ENCODE data around the gene EFCAB9. TPM values are rescaled to one million over a fixed set of nuclear protein-coding genes. Genes with fewer than 3 reads are reported as not detected.

The EFCAB9 gene
- total and polyA plus RNA-seq, 2 donors (not counting 1 experiment from before 2014, with no cell fraction given), result not detected

GRCh38 chr5:172156541-172156994 lies 37.4 kb upstream of the EFCAB9 start:
- H2AFZ ChIP-seq (ENCODE audit: low read length), result no peak overlapping the region
- H3K9me3 ChIP-seq (ENCODE audit: control insufficient read depth, insufficient read depth, low read depth, low read length), result no peaks in the 10 kb centered on the region
- peaks cover 2% of the 10 kb centered on the region for H3K36me3 ChIP-seq (ENCODE audit: control insufficient read depth, insufficient read depth, low read length)
- no peaks in the 10 kb centered on the region for H3K27me3 ChIP-seq (ENCODE audit: control insufficient read depth, insufficient read depth, low read length)
- H3K79me2 ChIP-seq (ENCODE audit: control insufficient read depth, insufficient read depth, low read length), result no peaks in the 10 kb centered on the region
- H3K27ac ChIP-seq (ENCODE audit: insufficient read depth, low read length), result no peak overlapping the region
- TF ChIP-seq EZH2 (IDR thresholded peaks at IDR 0.05; ENCODE audit: low read length, missing control alignments), result no peak
- no peak for TF ChIP-seq CTCF (conservative IDR thresholded peaks at IDR 0.05 in 1 of 2, IDR thresholded peaks at IDR 0.05 in 1 of 2; ENCODE audit: low read depth in 1 of 2, low read length in 2 of 2)
- no peaks in the 10 kb centered on the region for H3K4me1 ChIP-seq (ENCODE audit: control insufficient read depth, extremely low read depth, insufficient read depth, low read length)
- H3K4me3 ChIP-seq (replicated peaks in 1 of 4; ENCODE audit: control extremely low read depth in 1 of 4, insufficient read depth in 1 of 4, low read depth in 3 of 4, low read length in 4 of 4), result no peak overlapping the region
- DNase-seq (ENCODE audit: low read depth in 2 of 2), result no peak
- no peaks in the 10 kb centered on the region for H4K20me1 ChIP-seq (ENCODE audit: control insufficient read depth, extremely low read depth, insufficient read depth, low read length)
- H3K4me2 ChIP-seq (ENCODE audit: extremely low read depth, insufficient read depth, low read length), result no peak overlapping the region
- no peak overlapping the region for H3K9ac ChIP-seq (ENCODE audit: insufficient read depth, low read length)

GRCh38 chr5:172159016-172159415 lies 35.0 kb upstream of the EFCAB9 start:
- Histone ChIP-seq H3K9me3 (ENCODE audit: control insufficient read depth, insufficient read depth, low read depth, low read length) (no peaks in the 10 kb centered on the region), H3K36me3 (ENCODE audit: control insufficient read depth, insufficient read depth, low read length) (peaks cover 2% of the 10 kb centered on the region), H4K20me1 (ENCODE audit: control insufficient read depth, extremely low read depth, insufficient read depth, low read length) (no peaks in the 10 kb centered on the region), H3K4me1 (ENCODE audit: control insufficient read depth, extremely low read depth, insufficient read depth, low read length) (peaks cover 2% of the 10 kb centered on the region), H3K27me3 (ENCODE audit: control insufficient read depth, insufficient read depth, low read length) (no peaks in the 10 kb centered on the region), H3K4me3 (replicated peaks in 1 of 4; ENCODE audit: control extremely low read depth in 1 of 4, insufficient read depth in 1 of 4, low read depth in 3 of 4, low read length in 4 of 4) (no peak overlapping the region), H2AFZ (ENCODE audit: low read length) (no peak overlapping the region), H3K79me2 (ENCODE audit: control insufficient read depth, insufficient read depth, low read length) (peaks cover 3% of the 10 kb centered on the region), H3K9ac (ENCODE audit: insufficient read depth, low read length) (no peak overlapping the region), H3K27ac (ENCODE audit: insufficient read depth, low read length) (no peak overlapping the region), H3K4me2 (ENCODE audit: extremely low read depth, insufficient read depth, low read length) (no peak overlapping the region)
- TF ChIP-seq EZH2 (IDR thresholded peaks at IDR 0.05; ENCODE audit: low read length, missing control alignments) (no peak), CTCF (conservative IDR thresholded peaks at IDR 0.05 in 1 of 2, IDR thresholded peaks at IDR 0.05 in 1 of 2; ENCODE audit: low read depth in 1 of 2, low read length in 2 of 2) (no peak)
- DNase-seq (ENCODE audit: low read depth in 2 of 2), result no peak

GRCh38 chr5:172160506-172160905 lies 33.5 kb upstream of the EFCAB9 start:
- Histone ChIP-seq H3K27ac (ENCODE audit: insufficient read depth, low read length) (no peak overlapping the region), H3K9ac (ENCODE audit: insufficient read depth, low read length) (no peak overlapping the region), H3K27me3 (ENCODE audit: control insufficient read depth, insufficient read depth, low read length) (no peaks in the 10 kb centered on the region), H3K4me2 (ENCODE audit: extremely low read depth, insufficient read depth, low read length) (no peak overlapping the region), H3K4me3 (replicated peaks in 1 of 4; ENCODE audit: control extremely low read depth in 1 of 4, insufficient read depth in 1 of 4, low read depth in 3 of 4, low read length in 4 of 4) (no peak overlapping the region), H4K20me1 (ENCODE audit: control insufficient read depth, extremely low read depth, insufficient read depth, low read length) (no peaks in the 10 kb centered on the region), H3K9me3 (ENCODE audit: control insufficient read depth, insufficient read depth, low read depth, low read length) (no peaks in the 10 kb centered on the region), H3K79me2 (ENCODE audit: control insufficient read depth, insufficient read depth, low read length) (peaks cover 3% of the 10 kb centered on the region), H3K4me1 (ENCODE audit: control insufficient read depth, extremely low read depth, insufficient read depth, low read length) (peaks cover 10% of the 10 kb centered on the region), H3K36me3 (ENCODE audit: control insufficient read depth, insufficient read depth, low read length) (peaks cover 2% of the 10 kb centered on the region), H2AFZ (ENCODE audit: low read length) (no peak overlapping the region)
- TF ChIP-seq EZH2 (IDR thresholded peaks at IDR 0.05; ENCODE audit: low read length, missing control alignments), result no peak
- TF ChIP-seq CTCF (conservative IDR thresholded peaks at IDR 0.05 in 1 of 2, IDR thresholded peaks at IDR 0.05 in 1 of 2; ENCODE audit: low read depth in 1 of 2, low read length in 2 of 2), result no peak
- DNase-seq (ENCODE audit: low read depth in 2 of 2), result no peak
